Neuronal stem cell (in vitro differentiated cells): ENCODE measurements around the gene SEC16B.

Source experiments
- DNase-seq: peaks from one replicate; pipeline ENCODE4 v3.0.0-alpha.2; 2013; ENCODE audit warnings: low spot score
- H2AFZ ChIP-seq: one replicate; pipeline ENCODE4 v1.6.1; 2013; ENCODE audit warnings: mild to moderate bottlenecking, low read length, inconsistent platforms
- H2AK5ac ChIP-seq: 2 replicates; pipeline ENCODE4 v1.6.1; 2013; ENCODE audit warnings: low read depth, mild to moderate bottlenecking, inconsistent platforms, low read length, moderate library complexity, mixed read lengths
- H2BK120ac ChIP-seq: 2 replicates; pipeline ENCODE4 v1.6.1; 2013; ENCODE audit warnings: low read depth, mild to moderate bottlenecking, inconsistent platforms, low read length, moderate library complexity, mixed read lengths
- H2BK12ac ChIP-seq: one replicate; pipeline ENCODE4 v1.6.1; 2013; ENCODE audit warnings: low read length, inconsistent platforms
- H2BK15ac ChIP-seq: 2 replicates; pipeline ENCODE4 v1.6.1; 2013; ENCODE audit warnings: mild to moderate bottlenecking, low read length, inconsistent platforms, mixed read lengths
- H2BK5ac ChIP-seq: one replicate; pipeline ENCODE4 v1.6.1; 2013; ENCODE audit warnings: inconsistent platforms, mild to moderate bottlenecking, low read length, moderate library complexity
- H3K14ac ChIP-seq: one replicate; pipeline ENCODE4 v1.6.1; 2013; ENCODE audit warnings: low read length, inconsistent platforms
- H3K18ac ChIP-seq: 2 replicates; pipeline ENCODE4 v1.6.1; 2013; ENCODE audit warnings: low read length, inconsistent platforms
- H3K23ac ChIP-seq: 2 replicates; pipeline ENCODE4 v1.6.1; 2013; ENCODE audit warnings: low read depth, mild to moderate bottlenecking, mixed read lengths, low read length, inconsistent platforms; ENCODE audit not compliant: poor library complexity
- H3K27ac ChIP-seq: replicated peaks from 3 replicates; pipeline ENCODE4 v1.5.1; 2013; ENCODE audit warnings: low read length, inconsistent platforms
- H3K27me3 ChIP-seq, 3 experiments: 2 replicates each; pipeline ENCODE4 v1.6.1; 2013; ENCODE audit warnings: low read length in 3 of 3, mild to moderate bottlenecking in 2 of 3, inconsistent platforms in 1 of 3, low read depth in 1 of 3, mixed read lengths in 1 of 3, moderate library complexity in 1 of 3; ENCODE audit not compliant: control insufficient read depth in 3 of 3, insufficient read depth in 3 of 3
- H3K36me3 ChIP-seq, 2 donors: replicated peaks in 1 of 2; 2 replicates each; pipeline ENCODE4 v1.6.1; 2013; ENCODE audit warnings: low read length in 2 of 2; ENCODE audit not compliant: control insufficient read depth in 2 of 2, insufficient read depth in 2 of 2
- H3K4ac ChIP-seq: 2 replicates; pipeline ENCODE4 v1.6.1; 2013; ENCODE audit warnings: inconsistent platforms, mild to moderate bottlenecking, low read length, moderate library complexity
- H3K4me1 ChIP-seq, 2 donors: 1 replicate in 1 of 2; 2 replicates in 1 of 2; pipeline ENCODE4 v1.6.1; 2013; ENCODE audit warnings: low read length in 2 of 2, low read depth in 1 of 2; ENCODE audit not compliant: control insufficient read depth in 2 of 2, insufficient read depth in 1 of 2
- H3K4me2 ChIP-seq: one replicate; pipeline ENCODE4 v1.6.1; 2013; ENCODE audit warnings: mild to moderate bottlenecking, low read length, inconsistent platforms; ENCODE audit not compliant: insufficient read depth, poor library complexity, severe bottlenecking
- H3K4me3 ChIP-seq, 2 donors: 2 replicates each; pipeline ENCODE4 v1.5.1; 2013; ENCODE audit warnings: low read length in 2 of 2, mild to moderate bottlenecking in 2 of 2, inconsistent platforms in 1 of 2, moderate library complexity in 1 of 2
- H3K79me1 ChIP-seq: one replicate; pipeline ENCODE4 v1.6.1; 2013; ENCODE audit warnings: low read depth, mild to moderate bottlenecking, inconsistent platforms, low read length, moderate library complexity
- H3K9ac ChIP-seq: one replicate; pipeline ENCODE4 v1.6.1; 2013; ENCODE audit warnings: mild to moderate bottlenecking, low read depth, low read length, inconsistent platforms; ENCODE audit not compliant: poor library complexity
- H3K9me3 ChIP-seq, 2 donors: replicated peaks in 1 of 2; 2 replicates each; pipeline versions ENCODE3 to v1.6.1; 2013; ENCODE audit warnings: low read length in 2 of 2, mild to moderate bottlenecking in 2 of 2, inconsistent platforms in 1 of 2, low read depth in 1 of 2, mixed read lengths in 1 of 2, moderate library complexity in 1 of 2; ENCODE audit not compliant: control insufficient read depth in 2 of 2, insufficient read depth in 1 of 2
- H4K8ac ChIP-seq: one replicate; pipeline ENCODE4 v1.6.1; 2013; ENCODE audit warnings: low read depth, mild to moderate bottlenecking, inconsistent platforms, low read length, moderate library complexity
- H4K91ac ChIP-seq: one replicate; pipeline ENCODE4 v1.6.1; 2013; ENCODE audit warnings: low read length, low read depth, mild to moderate bottlenecking, inconsistent platforms; ENCODE audit not compliant: poor library complexity
- WGBS, 2 donors: extraction: QIAGEN DNeasy Blood & Tissue Kit; methylation state at CpG; one replicate each; pipeline ENCODE4 v1.1.7; 2013; ENCODE audit warnings: missing lambda C conversion rate in 2 of 2, mixed read lengths in 1 of 2; ENCODE audit not compliant: insufficient read length in 2 of 2, insufficient replicate concordance in 1 of 2; ENCODE audit errors: extremely low coverage in 2 of 2; 5-methylcytosine and 5-hydroxymethylcytosine counted together

SEC16B gene

DNA sequence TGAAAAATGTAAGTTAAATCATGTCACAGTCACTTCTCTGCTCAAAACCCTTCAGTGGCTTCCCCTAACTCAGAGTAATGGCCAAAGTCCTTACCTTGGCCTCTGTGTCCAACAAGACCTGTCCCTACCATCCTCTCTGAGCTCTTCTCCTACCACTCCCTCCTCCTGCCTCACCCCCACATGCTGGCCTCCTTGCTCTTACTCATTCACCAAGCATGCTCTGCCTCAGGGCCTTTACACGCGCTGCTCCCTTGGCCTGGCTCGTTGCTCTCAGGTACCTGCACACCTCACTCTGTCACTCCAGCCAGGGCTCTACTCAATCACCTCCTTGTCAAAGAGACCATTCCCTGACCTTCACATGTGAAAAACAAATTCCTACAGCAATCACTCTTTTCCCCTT, 54.2 kb downstream of the SEC16B start:
- H3K4me3 ChIP-seq: no peak overlapping the region
- H3K4me1 ChIP-seq: no peaks in the 10 kb centered on the region
- H3K9ac ChIP-seq: no peak overlapping the region
- no peak overlapping the region for H2BK120ac ChIP-seq
- H3K27me3 ChIP-seq: no peaks in the 10 kb centered on the region
- no peaks in the 10 kb centered on the region for H3K79me1 ChIP-seq
- H2AK5ac ChIP-seq: no peak overlapping the region
- no peak overlapping the region for H3K4me2 ChIP-seq
- H3K36me3 ChIP-seq: no peaks in the 10 kb centered on the region
- WGBS, 2 donors: no CpG with 5 or more reads among the region's 3 CpGs
- H3K14ac ChIP-seq: no peak overlapping the region
- H4K8ac ChIP-seq: no peak overlapping the region
- peak overlapping the region; percentile 55 for H3K18ac ChIP-seq
- H2BK12ac ChIP-seq: peak overlapping the region; percentile 8
- H3K4ac ChIP-seq: no peak overlapping the region
- DNase-seq: no peak
- no peak overlapping the region for H4K91ac ChIP-seq
- no peak overlapping the region for H2AFZ ChIP-seq
- H3K27ac ChIP-seq: no peak overlapping the region
- no peak overlapping the region for H2BK15ac ChIP-seq
- no peak overlapping the region for H2BK5ac ChIP-seq
- H3K9me3 ChIP-seq: no peaks in the 10 kb centered on the region
- no peak overlapping the region for H3K23ac ChIP-seq

DNA sequence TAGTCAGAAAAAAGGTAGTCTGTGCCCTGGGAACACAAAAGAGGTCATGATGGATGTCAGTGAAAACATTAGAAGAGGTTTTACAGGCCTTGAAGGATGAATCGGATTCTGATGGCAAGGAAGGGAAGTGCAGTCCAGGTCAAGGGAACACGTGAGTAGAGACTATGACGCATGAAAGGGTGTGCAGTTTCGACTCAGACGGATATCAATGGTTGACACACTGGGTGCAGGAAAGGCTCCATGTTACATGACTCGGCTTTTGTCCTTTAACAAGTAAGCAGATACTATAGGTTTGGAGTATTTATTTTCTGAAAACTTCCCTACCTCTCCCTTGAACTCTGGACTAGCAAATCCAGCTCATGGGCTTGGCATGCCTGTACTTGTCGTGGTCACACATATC, 55.3 kb downstream of the SEC16B start:
- Histone ChIP-seq H2AK5ac (no peak overlapping the region), H3K79me1 (no peaks in the 10 kb centered on the region), H2AFZ (no peak overlapping the region), H3K4ac (no peak overlapping the region), H2BK5ac (no peak overlapping the region), H3K23ac (no peak overlapping the region), H3K9me3 (peaks cover 0 to 2% of the 10 kb centered on the region in 2 donors), H4K91ac (no peak overlapping the region), H3K18ac (no peak overlapping the region), H3K36me3 (no peaks in the 10 kb centered on the region), H3K4me3 (no peak overlapping the region), H2BK12ac (no peak overlapping the region), H3K27ac (no peak overlapping the region), H3K4me1 (no peaks in the 10 kb centered on the region), H3K27me3 (no peaks in the 10 kb centered on the region), H4K8ac (no peak overlapping the region), H2BK15ac (no peak overlapping the region), H2BK120ac (no peak overlapping the region), H3K9ac (no peak overlapping the region), H3K14ac (no peak overlapping the region), H3K4me2 (no peak overlapping the region)
- no CpG with 5 or more reads among the region's 7 CpGs for WGBS, 2 donors
- DNase-seq: no peak

DNA sequence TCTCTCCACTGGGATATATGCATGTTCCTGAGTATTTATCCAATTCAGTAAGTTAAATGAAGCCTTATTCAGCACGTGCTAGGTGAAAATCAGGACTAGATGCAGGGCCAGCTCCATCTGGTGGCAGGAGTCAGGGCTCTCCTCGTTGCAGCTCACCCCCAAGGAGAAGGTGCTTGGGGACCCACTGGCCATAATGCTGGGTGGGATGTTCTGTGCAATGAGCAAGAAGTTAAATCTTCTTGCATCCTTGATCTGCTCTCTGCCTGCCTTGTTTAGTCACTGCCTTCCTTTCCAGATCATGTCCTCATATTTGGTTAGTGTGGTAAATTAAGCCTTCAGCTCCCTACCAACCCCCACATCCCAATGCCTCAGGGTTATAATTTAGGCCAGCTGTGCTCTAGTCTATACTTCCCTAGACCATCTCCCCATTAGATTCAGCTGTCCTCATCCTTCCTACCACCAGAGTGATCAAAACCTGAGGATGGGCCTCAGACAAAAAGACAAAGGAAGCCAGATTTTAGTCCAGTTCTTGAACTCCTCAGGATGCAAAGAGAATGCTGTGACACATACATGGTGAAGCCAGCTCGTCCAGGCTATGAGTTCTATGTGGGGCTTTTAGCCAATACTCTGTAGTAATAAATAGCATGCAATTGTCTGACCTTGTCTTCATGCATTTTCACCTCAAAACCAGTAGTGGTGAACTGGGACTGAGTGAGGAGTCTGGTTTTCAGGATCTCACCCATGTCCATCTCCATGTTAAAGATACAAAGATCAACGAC, 55.9 kb downstream of the SEC16B start:
- H3K18ac ChIP-seq: no peak overlapping the region
- no peaks in the 10 kb centered on the region for H3K36me3 ChIP-seq
- no peak overlapping the region for H2BK5ac ChIP-seq
- H2BK12ac ChIP-seq: no peak overlapping the region
- peaks cover 0 to 2% of the 10 kb centered on the region in 2 donors for H3K9me3 ChIP-seq
- H3K79me1 ChIP-seq: no peaks in the 10 kb centered on the region
- H3K4me3 ChIP-seq: no peak overlapping the region
- H2BK120ac ChIP-seq: no peak overlapping the region
- H2AFZ ChIP-seq: no peak overlapping the region
- no peak overlapping the region for H2BK15ac ChIP-seq
- no peaks in the 10 kb centered on the region for H3K27me3 ChIP-seq
- no peak overlapping the region for H3K27ac ChIP-seq
- peak; percentile 20 for DNase-seq
- no peaks in the 10 kb centered on the region for H3K4me1 ChIP-seq
- H3K23ac ChIP-seq: no peak overlapping the region
- WGBS, 2 donors: no CpG with 5 or more reads among the region's 4 CpGs
- no peak overlapping the region for H3K4me2 ChIP-seq
- no peak overlapping the region for H3K14ac ChIP-seq
- no peak overlapping the region for H3K9ac ChIP-seq
- H3K4ac ChIP-seq: no peak overlapping the region
- H4K8ac ChIP-seq: no peak overlapping the region
- H4K91ac ChIP-seq: no peak overlapping the region
- no peak overlapping the region for H2AK5ac ChIP-seq

DNA sequence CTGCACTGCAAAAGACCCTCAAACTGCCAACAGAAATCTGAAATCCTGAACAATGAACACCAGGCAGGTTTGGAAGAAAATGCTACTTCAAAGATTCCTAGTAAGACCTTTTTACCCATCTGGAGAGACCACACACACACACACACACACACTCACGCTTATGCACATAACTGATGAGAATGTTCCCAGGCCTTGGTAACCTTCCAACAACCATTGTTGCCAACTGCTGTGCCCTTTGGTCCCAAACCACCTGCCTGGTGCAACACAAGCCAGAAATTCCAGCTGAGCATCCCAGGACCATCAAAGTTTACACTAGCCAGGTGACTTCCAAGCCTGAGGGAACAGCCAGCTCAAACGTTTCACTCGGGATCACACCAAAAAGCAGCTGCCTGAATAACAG, 56.9 kb downstream of the SEC16B start:
- Histone ChIP-seq H3K4me2 (no peak overlapping the region), H3K27ac (no peak overlapping the region)

More for the DNA sequence above, 56.9 kb downstream of the SEC16B start:
- peaks cover 0 to 2% of the 10 kb centered on the region in 2 donors for H3K9me3 ChIP-seq
- no peak overlapping the region for H2BK15ac ChIP-seq
- H3K36me3 ChIP-seq: no peaks in the 10 kb centered on the region
- H3K4me3 ChIP-seq: no peak overlapping the region
- H2BK120ac ChIP-seq: no peak overlapping the region
- H3K27me3 ChIP-seq: no peaks in the 10 kb centered on the region
- no peaks in the 10 kb centered on the region for H3K79me1 ChIP-seq
- no peak overlapping the region for H2BK12ac ChIP-seq
- H4K8ac ChIP-seq: no peak overlapping the region
- no peak overlapping the region for H3K14ac ChIP-seq
- no peak overlapping the region for H4K91ac ChIP-seq
- H3K4ac ChIP-seq: no peak overlapping the region
- WGBS, 2 donors: no CpG with 5 or more reads among the region's 3 CpGs
- no peak overlapping the region for H3K9ac ChIP-seq
- no peak overlapping the region for H2AK5ac ChIP-seq
- H3K4me1 ChIP-seq: no peaks in the 10 kb centered on the region
- H3K18ac ChIP-seq: no peak overlapping the region
- H2AFZ ChIP-seq: no peak overlapping the region
- no peak for DNase-seq
- no peak overlapping the region for H3K23ac ChIP-seq
- H2BK5ac ChIP-seq: no peak overlapping the region
